Sigmoid colon (tissue), 4 donors: ENCODE data around the gene PSMG3.

Experiments
- EP300 ChIP-seq, 4 donors: sonication (generic); formaldehyde crosslinking; IDR thresholded peaks; one replicate each; pipeline ENCODE4 v1.6.1; 2017; ENCODE audit warnings: antibody characterized with exemption in 4 of 4
- POLR2AphosphoS5 ChIP-seq, 4 donors: sonication (generic); formaldehyde crosslinking; IDR thresholded peaks; one replicate each; pipeline ENCODE4 v1.6.1; 2017; ENCODE audit warnings: antibody characterized with exemption in 4 of 4
- TF ChIP-seq, protein P1 (sequence below), 4 experiments: fragments of 450-650 bp in 3 of 4; fragments of 200-600 bp in 1 of 4; IDR thresholded peaks; one replicate each; pipeline ENCODE4 v1.5.1; 2016 to 2019; ENCODE audit warnings: antibody characterized with exemption in 4 of 4, mild to moderate bottlenecking in 3 of 4, moderate library complexity in 2 of 4

DNA sequence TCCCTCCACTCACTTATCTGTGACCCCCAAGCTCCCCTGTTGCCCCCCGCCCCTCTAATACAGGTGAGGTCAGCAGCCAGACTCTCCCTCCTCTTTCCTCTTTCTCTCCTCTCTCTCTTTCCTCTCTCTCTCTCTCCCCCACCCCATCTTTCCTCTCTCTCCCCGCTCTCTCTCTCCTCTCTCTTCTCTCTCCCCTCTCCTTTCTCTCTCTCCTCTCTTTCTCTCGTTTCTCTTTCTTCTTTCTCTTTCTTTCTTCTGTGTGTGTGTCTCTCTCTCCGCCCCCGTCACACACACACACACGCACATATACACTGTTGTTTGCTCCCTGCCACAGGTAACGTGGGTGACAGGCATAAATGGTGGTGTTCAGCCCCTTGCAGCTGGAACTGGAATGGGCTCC lies 37.2 kb upstream of the PSMG3 start:
- TF ChIP-seq, protein P1, sequence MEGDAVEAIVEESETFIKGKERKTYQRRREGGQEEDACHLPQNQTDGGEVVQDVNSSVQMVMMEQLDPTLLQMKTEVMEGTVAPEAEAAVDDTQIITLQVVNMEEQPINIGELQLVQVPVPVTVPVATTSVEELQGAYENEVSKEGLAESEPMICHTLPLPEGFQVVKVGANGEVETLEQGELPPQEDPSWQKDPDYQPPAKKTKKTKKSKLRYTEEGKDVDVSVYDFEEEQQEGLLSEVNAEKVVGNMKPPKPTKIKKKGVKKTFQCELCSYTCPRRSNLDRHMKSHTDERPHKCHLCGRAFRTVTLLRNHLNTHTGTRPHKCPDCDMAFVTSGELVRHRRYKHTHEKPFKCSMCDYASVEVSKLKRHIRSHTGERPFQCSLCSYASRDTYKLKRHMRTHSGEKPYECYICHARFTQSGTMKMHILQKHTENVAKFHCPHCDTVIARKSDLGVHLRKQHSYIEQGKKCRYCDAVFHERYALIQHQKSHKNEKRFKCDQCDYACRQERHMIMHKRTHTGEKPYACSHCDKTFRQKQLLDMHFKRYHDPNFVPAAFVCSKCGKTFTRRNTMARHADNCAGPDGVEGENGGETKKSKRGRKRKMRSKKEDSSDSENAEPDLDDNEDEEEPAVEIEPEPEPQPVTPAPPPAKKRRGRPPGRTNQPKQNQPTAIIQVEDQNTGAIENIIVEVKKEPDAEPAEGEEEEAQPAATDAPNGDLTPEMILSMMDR (IDR thresholded peaks at IDR 0.05), result no peak
- TF ChIP-seq EP300 (IDR thresholded peaks at IDR 0.05) (no peak), POLR2AphosphoS5 (IDR thresholded peaks at IDR 0.05) (no peak)
